Panc1 (cell line): ENCODE data around the gene MET. TPM values are rescaled to one million over a fixed set of nuclear protein-coding genes. Genes with fewer than 3 reads are reported as not detected.

Experiments
- ATAC-seq: fragments of 200-7000 bp; cut with Tn5 transposase; 2 replicates; pipeline ENCODE4 v1.9.1; 2020; ENCODE audit warnings: mild to moderate bottlenecking, moderate library complexity
- BruUV-seq: library from RNA; stranded (reverse); fragments of 400-500 nt; replicated peaks from 2 replicates; lab custom pipeline; 2021; lab: Mats Ljungman, UMichigan
- CTCF ChIA-PET: fragments of 300-600 bp; sonication (Branson Sonifier 250); formaldehyde crosslinking; loops from one replicate; lab custom pipeline; 2022; ENCODE audit warnings: antibody characterized with exemption; lab: Charles Lee
- POLR2A ChIA-PET: fragments of 300-600 bp; sonication (Branson Sonifier 250); formaldehyde crosslinking; loops from one replicate; lab custom pipeline; 2022; ENCODE audit warnings: antibody characterized with exemption; lab: Charles Lee
- DNase-seq: peaks from one replicate; pipeline ENCODE4 v3.0.0-alpha.2; 2010; ENCODE audit warnings: low read depth, low spot score
- H3K27ac ChIP-seq: 2 replicates; pipeline ENCODE4 v1.5.1; 2011; ENCODE audit warnings: mild to moderate bottlenecking, low read length, inconsistent platforms
- H3K27me3 ChIP-seq: fragments of 200-500 bp; sonication (Bioruptor generic); 2 replicates; pipeline ENCODE4 v1.6.0; 2014; ENCODE audit warnings: low read length, inconsistent platforms; ENCODE audit not compliant: control insufficient read depth, insufficient read depth
- H3K36me3 ChIP-seq: fragments of 200-500 bp; sonication (Bioruptor generic); 2 replicates; pipeline ENCODE4 v1.5.1; 2014; ENCODE audit warnings: inconsistent platforms, mild to moderate bottlenecking, low read length, moderate library complexity; ENCODE audit not compliant: control insufficient read depth, insufficient read depth
- H3K4me1 ChIP-seq: 2 replicates; pipeline ENCODE4 v1.5.1; 2011; ENCODE audit warnings: inconsistent platforms, mild to moderate bottlenecking, low read length, moderate library complexity; ENCODE audit not compliant: control insufficient read depth, insufficient read depth
- H3K4me3 ChIP-seq, 2 experiments: 2 replicates each; pipeline ENCODE4 v1.5.1; 2011 to 2012; ENCODE audit warnings: low read depth in 2 of 2, low read length in 2 of 2, mild to moderate bottlenecking in 2 of 2, inconsistent platforms in 1 of 2, moderate library complexity in 1 of 2
- H3K9me3 ChIP-seq: fragments of 200-500 bp; sonication (Bioruptor generic); 2 replicates; pipeline ENCODE4 v1.5.1; 2014; ENCODE audit warnings: low read depth, mild to moderate bottlenecking, inconsistent platforms, low read length, moderate library complexity; ENCODE audit not compliant: control insufficient read depth, insufficient read depth
- CTCF ChIP-seq: fragments of 450-650 bp; IDR thresholded peaks from 2 replicates; pipeline ENCODE4 v1.5.1; 2017; ENCODE audit warnings: mild to moderate bottlenecking
- POLR2AphosphoS5 ChIP-seq: IDR thresholded peaks from 2 replicates; pipeline ENCODE4 v1.6.1; 2012; ENCODE audit warnings: mild to moderate bottlenecking, low read depth, low read length, moderate library complexity
- REST ChIP-seq, 2 experiments: IDR thresholded peaks; 2 replicates each; pipeline ENCODE4 v1.6.1; 2011 to 2012; ENCODE audit warnings: low read depth in 2 of 2, control low read depth in 1 of 2, low read length in 1 of 2, mild to moderate bottlenecking in 1 of 2, moderate library complexity in 1 of 2; ENCODE audit not compliant: insufficient read depth in 1 of 2
- SIN3A ChIP-seq: IDR thresholded peaks from 2 replicates; pipeline ENCODE4 v1.6.1; 2012; ENCODE audit warnings: low read depth, mild to moderate bottlenecking, low read length, moderate library complexity, borderline replicate concordance; ENCODE audit not compliant: insufficient read depth
- TCF7L2 ChIP-seq: IDR thresholded peaks from 2 replicates; pipeline ENCODE4 v1.6.1; 2011; ENCODE audit warnings: mild to moderate bottlenecking, low read depth, low read length, inconsistent platforms
- in situ Hi-C: cut with HindIII; loops from 2 replicates; pipeline ENCODE4 v1.10.0; 2016; ENCODE audit warnings: low sequenced_read_pairs, low pct_unique_long_range_greater_than_20kb
- intact Hi-C: fragments of 100-400 bp; cut with micrococcal nuclease; formaldehyde crosslinking; loops from one replicate; pipeline ENCODE4 v1.10.0; 2022; ENCODE audit not compliant: unreplicated experiment
- total RNA-seq: library from RNA; stranded (reverse); gene quantifications from one replicate; pipeline ENCODE4 v1.2.1, GENCODE V29; 2021; ENCODE audit not compliant: unreplicated experiment

Gene MET
- total RNA-seq, 1 experiment from 2014 or later, result 103 TPM

- no TSS peak for BruUV-seq
- no peaks in the 10 kb centered on the region; the same call in 1 of the 2 replicates for H3K27me3 ChIP-seq
- CTCF ChIA-PET, result no interaction called here
- no peaks in the 10 kb centered on the region for H3K9me3 ChIP-seq
- POLR2A ChIA-PET, result no interaction called here
- TF ChIP-seq TCF7L2 (no peak), CTCF (no peak), REST (IDR thresholded peaks at IDR 0.05; ENCODE audit: insufficient read depth in 1 of 2, low read depth in 2 of 2, low read length in 1 of 2) (no peak), POLR2AphosphoS5 (no peak), SIN3A (no peak)
- DNase-seq (no peak), ATAC-seq (no peak)
- intact Hi-C loops (no loop called here), in situ Hi-C loops (no loop called here)
- H3K4me3 ChIP-seq, result no peak overlapping the region
- no peaks in the 10 kb centered on the region for H3K36me3 ChIP-seq
- no peak overlapping the region for H3K27ac ChIP-seq
- H3K4me1 ChIP-seq, result no peaks in the 10 kb centered on the region
These were observed 24.1 kb upstream of the MET start for GRCh38 chr7:116647861-116648260.

GRCh38 chr7:116650436-116650835 is 21.6 kb upstream of the MET start:
- no peak overlapping the region for H3K27ac ChIP-seq
- in situ Hi-C loops, result no loop called here
- intact Hi-C loops, result no loop called here
- ChIA-PET CTCF (no interaction called here), POLR2A (no interaction called here)
- no peaks in the 10 kb centered on the region for H3K36me3 ChIP-seq
- H3K4me1 ChIP-seq, result no peaks in the 10 kb centered on the region
- no peaks in the 10 kb centered on the region for H3K9me3 ChIP-seq
- BruUV-seq, result no TSS peak
- H3K27me3 ChIP-seq, result no peaks in the 10 kb centered on the region; the same call in 1 of the 2 replicates
- H3K4me3 ChIP-seq, result no peak overlapping the region
- TF ChIP-seq SIN3A, result no peak
- TF ChIP-seq REST (IDR thresholded peaks at IDR 0.05; ENCODE audit: insufficient read depth in 1 of 2, low read depth in 2 of 2, low read length in 1 of 2), result no peak
- no peak for TF ChIP-seq CTCF
- TF ChIP-seq TCF7L2, result no peak
- no peak for TF ChIP-seq POLR2AphosphoS5
- no peak for DNase-seq
- ATAC-seq, result no peak
